Gastroesophageal sphincter (tissue), 3 donors: ENCODE results near the gene ULK1.

ENCODE experiments used
- POLR2AphosphoS5 ChIP-seq: sonication (generic); formaldehyde crosslinking; IDR thresholded peaks from one replicate; pipeline ENCODE4 v1.6.1; 2017; ENCODE audit warnings: antibody characterized with exemption
- TF ChIP-seq, protein P1 (sequence below), 4 experiments: fragments of 200-600 bp in 2 of 4; fragments of 450-650 bp in 2 of 4; sonication (generic) in 1 of 4; IDR thresholded peaks; one replicate each; pipeline ENCODE4 v1.5.1; 2017 to 2019; ENCODE audit warnings: antibody characterized with exemption in 4 of 4, mild to moderate bottlenecking in 2 of 4, moderate library complexity in 2 of 4

DNA sequence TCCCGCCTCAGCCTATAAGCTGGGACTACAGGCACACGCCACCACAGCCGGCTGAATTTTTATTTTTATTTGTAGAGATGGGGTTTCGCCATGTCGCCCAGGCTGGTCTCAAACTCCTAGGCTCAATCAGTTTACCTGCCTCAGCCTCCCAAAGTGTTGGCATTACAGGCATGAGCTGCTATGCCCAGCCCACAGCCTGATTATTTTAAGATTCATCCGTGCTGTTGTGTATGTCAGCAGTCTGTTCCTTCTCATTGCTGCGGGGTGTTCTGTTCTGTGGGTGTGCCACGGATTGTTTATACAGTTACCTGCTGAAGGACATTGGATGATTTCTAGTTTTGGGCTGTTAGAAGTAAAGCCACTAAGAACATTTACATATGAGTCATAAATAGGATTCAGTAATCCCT, 45.7 kb downstream of the ULK1 start:
- no peak for TF ChIP-seq POLR2AphosphoS5
- TF ChIP-seq, protein P1, sequence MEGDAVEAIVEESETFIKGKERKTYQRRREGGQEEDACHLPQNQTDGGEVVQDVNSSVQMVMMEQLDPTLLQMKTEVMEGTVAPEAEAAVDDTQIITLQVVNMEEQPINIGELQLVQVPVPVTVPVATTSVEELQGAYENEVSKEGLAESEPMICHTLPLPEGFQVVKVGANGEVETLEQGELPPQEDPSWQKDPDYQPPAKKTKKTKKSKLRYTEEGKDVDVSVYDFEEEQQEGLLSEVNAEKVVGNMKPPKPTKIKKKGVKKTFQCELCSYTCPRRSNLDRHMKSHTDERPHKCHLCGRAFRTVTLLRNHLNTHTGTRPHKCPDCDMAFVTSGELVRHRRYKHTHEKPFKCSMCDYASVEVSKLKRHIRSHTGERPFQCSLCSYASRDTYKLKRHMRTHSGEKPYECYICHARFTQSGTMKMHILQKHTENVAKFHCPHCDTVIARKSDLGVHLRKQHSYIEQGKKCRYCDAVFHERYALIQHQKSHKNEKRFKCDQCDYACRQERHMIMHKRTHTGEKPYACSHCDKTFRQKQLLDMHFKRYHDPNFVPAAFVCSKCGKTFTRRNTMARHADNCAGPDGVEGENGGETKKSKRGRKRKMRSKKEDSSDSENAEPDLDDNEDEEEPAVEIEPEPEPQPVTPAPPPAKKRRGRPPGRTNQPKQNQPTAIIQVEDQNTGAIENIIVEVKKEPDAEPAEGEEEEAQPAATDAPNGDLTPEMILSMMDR (IDR thresholded peaks at IDR 0.05), result no peak
